Measurements from ENCODE around the gene CR1. TPM values are rescaled to one million over a fixed set of nuclear protein-coding genes. Genes with fewer than 3 reads are reported as not detected.

CR1 gene
- total RNA-seq, 6 experiments from 2014 or later, result 1.1 to 7.8 (median 2.0) TPM

GRCh38 chr1:207647671-207648333 is 151.8 kb downstream of the CR1 start:
- H3K4me3 ChIP-seq, result no peak overlapping the region
- no peak overlapping the region for H3K27ac ChIP-seq
- 43% methylated on average over 4 of the region's 4 CpGs for WGBS (ENCODE audit: insufficient coverage, low coverage, low lambda C conversion rate, missing lambda C conversion rate)
- TF ChIP-seq POLR2A (IDR thresholded peaks at IDR 0.05) (no peak), CTCF (IDR thresholded peaks at IDR 0.05) (no peak)
- intact Hi-C loops (cut with DNase I), result no loop called here
- H3K27me3 ChIP-seq, result no peaks in the 10 kb centered on the region
- ATAC-seq (no peak), DNase-seq (no peak)
- no peaks in the 10 kb centered on the region for H3K9me3 ChIP-seq
- peaks cover 0 to 5% (median 0%) of the 10 kb centered on the region in 4 donors for H3K4me1 ChIP-seq
- no peaks in the 10 kb centered on the region for H3K36me3 ChIP-seq

- 27% methylated on average over 5 of the region's 5 CpGs for WGBS (ENCODE audit: insufficient coverage, low coverage, low lambda C conversion rate, missing lambda C conversion rate)
- no peak for DNase-seq
Measured at GRCh38 chr1:207648334-207649209, 152.6 kb downstream of the CR1 start.

GRCh38 chr1:207649210-207649753 is 153.3 kb downstream of the CR1 start:
- no peak overlapping the region for H3K27ac ChIP-seq
- intact Hi-C loops (cut with DNase I), result no loop called here
- ATAC-seq (no peak), DNase-seq (no peak)
- no peak overlapping the region for H3K4me3 ChIP-seq
- no peaks in the 10 kb centered on the region for H3K9me3 ChIP-seq
- H3K36me3 ChIP-seq, result no peaks in the 10 kb centered on the region
- 67% methylated on average over 5 of the region's 5 CpGs for WGBS (ENCODE audit: insufficient coverage, low coverage, low lambda C conversion rate, missing lambda C conversion rate)
- no peaks in the 10 kb centered on the region for H3K27me3 ChIP-seq
- peaks cover 0 to 5% (median 0%) of the 10 kb centered on the region in 4 donors for H3K4me1 ChIP-seq
- TF ChIP-seq POLR2A (IDR thresholded peaks at IDR 0.05), result no peak
- TF ChIP-seq CTCF (IDR thresholded peaks at IDR 0.05), result no peak

More at GRCh38 chr1:207648334-207649209, 152.6 kb downstream of the CR1 start:
- H3K9me3 ChIP-seq, result no peaks in the 10 kb centered on the region
- TF ChIP-seq POLR2A (IDR thresholded peaks at IDR 0.05) (no peak), CTCF (IDR thresholded peaks at IDR 0.05) (no peak)
- peaks cover 0 to 5% (median 0%) of the 10 kb centered on the region in 4 donors for H3K4me1 ChIP-seq
- no peak overlapping the region for H3K4me3 ChIP-seq
- intact Hi-C loops (cut with DNase I), result no loop called here
- no peak for ATAC-seq
- H3K27me3 ChIP-seq, result no peaks in the 10 kb centered on the region
- H3K27ac ChIP-seq, result no peak overlapping the region
- H3K36me3 ChIP-seq, result no peaks in the 10 kb centered on the region

- TF ChIP-seq POLR2A (IDR thresholded peaks at IDR 0.05) (no peak), CTCF (IDR thresholded peaks at IDR 0.05) (no peak)
- Histone ChIP-seq H3K27ac (no peak overlapping the region), H3K27me3 (no peaks in the 10 kb centered on the region), H3K4me1 (no peaks in the 10 kb centered on the region), H3K36me3 (no peaks in the 10 kb centered on the region), H3K4me3 (no peak overlapping the region), H3K9me3 (no peaks in the 10 kb centered on the region)
- WGBS (ENCODE audit: insufficient coverage, low coverage, low lambda C conversion rate, missing lambda C conversion rate), result 75% methylated on average over 4 of the region's 4 CpGs
- ATAC-seq, result no peak
- intact Hi-C loops (cut with DNase I), result no loop called here
- DNase-seq, result no peak
Measured at GRCh38 chr1:207649865-207650580, 154.1 kb downstream of the CR1 start.

All from right lobe of liver (tissue), 6 donors.